Activated CD4-positive, alpha-beta T cell treated with anti-CD3 and anti-CD28 coated beads, Interleukin-2, Interleukin-4, amounts not matched to agents 100 ng/mL and 50 ng/mL, durations not matched to agents 16 hours and 8 hours (primary cell): Measurements from ENCODE around the gene SPECC1L.

Source experiments
- DNase-seq: peaks from one replicate; pipeline ENCODE4 v3.0.0-alpha.2; 2020; ENCODE audit warnings: low spot score

Gene SPECC1L

GRCh38 chr22:24414984-24415945 is 144.6 kb downstream of the SPECC1L start:
- DNase-seq, result no peak

DNA sequence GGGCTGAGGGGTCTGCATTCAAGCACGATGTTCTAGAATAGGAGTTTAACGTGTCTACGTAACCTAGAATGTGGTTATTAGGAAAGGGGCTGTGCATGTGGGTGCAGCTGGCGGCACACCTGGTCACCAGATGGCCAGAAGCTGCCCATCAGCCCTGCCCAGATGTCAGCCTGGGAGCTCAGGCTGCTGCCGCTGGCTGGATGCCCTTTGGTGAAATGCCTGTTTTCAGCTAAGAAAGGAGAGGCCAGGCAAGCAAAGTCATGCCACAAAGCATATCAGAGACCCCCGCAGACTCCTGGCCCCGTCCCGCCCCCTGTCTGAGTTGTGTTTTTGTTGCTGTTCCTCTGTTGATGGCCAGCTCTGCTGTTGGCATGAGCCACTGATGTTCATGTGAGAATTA is 145.5 kb downstream of the SPECC1L start:
- no peak for DNase-seq

GRCh38 chr22:24416611-24417010 is 146.0 kb downstream of the SPECC1L start:
- no peak for DNase-seq

GRCh38 chr22:24417200-24417599 is 146.6 kb downstream of the SPECC1L start:
- no peak for DNase-seq

DNA sequence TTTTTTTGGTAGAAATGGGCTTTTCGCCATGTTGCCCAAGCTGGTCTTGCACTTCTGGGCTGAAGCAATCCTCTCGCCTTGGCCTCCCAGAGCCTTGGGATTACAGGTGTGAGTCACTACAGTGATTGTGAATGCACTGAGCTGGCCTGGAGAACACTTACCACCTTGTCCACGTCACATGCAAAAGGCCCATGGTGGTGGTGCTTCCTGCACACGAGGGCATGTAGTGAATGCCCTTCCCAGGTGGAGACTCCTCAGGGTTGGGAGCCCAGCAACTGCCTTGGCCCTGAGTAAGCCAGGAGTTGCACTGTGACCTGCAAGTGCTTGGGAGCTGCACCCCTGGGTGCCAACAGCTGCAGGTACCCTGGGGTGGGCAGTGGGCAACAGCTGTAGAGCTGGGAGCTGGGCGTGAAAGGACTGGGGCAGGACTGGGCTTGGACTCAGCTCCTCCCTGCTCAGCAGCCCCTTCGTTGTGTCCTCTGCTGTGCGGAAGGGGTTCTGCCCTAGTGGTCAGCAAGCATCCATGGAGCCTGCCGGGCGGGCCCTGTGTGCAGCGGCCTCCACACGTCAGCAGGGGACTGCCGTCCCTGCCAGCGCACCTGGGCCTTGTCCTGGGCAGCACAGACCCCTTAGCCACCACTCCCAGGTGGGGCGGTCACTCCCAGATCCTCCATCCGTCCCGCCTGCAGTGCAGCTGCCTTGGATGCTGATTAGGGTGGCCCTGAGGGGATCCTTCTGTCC is 147.4 kb downstream of the SPECC1L start:
- no peak for DNase-seq

DNA sequence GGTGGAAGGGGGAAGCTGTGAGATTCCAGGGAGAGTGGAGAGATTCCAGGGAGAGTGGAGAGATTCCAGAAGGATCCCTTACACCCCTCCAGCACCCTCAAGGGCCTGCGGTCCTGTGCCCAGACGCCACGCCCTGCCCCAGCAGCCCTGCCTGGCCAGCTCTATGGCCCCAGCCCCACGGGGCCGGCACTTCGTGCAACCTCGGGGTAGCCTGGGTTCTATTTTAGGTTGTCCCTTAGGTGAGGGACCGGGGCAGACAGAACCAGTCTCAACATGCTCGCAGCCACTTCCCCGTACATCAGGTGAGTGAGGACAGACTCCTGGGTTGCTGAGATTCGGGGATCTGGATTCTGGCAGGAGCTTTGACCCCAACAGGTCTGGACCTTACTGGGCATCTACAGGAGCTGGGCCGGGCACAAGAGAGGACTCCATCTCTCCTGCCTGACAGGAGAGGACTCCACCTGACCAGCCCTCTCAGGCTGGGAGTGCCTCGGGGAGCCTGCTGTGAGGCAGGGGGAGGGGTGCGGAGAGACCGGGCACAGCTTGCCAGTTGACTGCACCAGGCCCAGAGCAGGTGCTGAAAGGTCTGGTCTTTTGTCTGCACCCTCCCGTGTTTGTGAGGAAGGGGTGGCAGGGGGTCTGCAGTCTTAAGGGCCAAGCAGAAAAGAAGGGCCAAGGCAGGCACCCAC is 148.3 kb downstream of the SPECC1L start:
- DNase-seq, result no peak

DNA sequence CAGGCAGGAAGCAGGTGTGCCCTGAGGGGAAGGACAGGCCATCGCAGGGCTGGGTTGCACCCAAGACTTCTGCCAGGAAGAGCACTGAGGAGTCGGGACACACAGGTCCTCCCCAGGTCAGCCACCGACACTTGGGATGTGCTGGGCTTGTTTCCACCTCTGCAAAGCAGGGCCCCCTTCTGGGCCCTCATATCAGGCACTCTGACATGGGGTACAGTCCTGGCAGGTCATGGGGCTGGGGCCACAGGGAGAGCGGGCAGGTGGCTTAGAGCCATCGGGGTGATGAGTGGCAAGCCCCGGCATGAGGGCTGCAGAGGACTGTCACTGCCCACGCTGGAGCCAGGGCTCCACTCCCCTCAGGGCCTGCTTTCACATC is 148.8 kb downstream of the SPECC1L start:
- DNase-seq, result no peak

DNA sequence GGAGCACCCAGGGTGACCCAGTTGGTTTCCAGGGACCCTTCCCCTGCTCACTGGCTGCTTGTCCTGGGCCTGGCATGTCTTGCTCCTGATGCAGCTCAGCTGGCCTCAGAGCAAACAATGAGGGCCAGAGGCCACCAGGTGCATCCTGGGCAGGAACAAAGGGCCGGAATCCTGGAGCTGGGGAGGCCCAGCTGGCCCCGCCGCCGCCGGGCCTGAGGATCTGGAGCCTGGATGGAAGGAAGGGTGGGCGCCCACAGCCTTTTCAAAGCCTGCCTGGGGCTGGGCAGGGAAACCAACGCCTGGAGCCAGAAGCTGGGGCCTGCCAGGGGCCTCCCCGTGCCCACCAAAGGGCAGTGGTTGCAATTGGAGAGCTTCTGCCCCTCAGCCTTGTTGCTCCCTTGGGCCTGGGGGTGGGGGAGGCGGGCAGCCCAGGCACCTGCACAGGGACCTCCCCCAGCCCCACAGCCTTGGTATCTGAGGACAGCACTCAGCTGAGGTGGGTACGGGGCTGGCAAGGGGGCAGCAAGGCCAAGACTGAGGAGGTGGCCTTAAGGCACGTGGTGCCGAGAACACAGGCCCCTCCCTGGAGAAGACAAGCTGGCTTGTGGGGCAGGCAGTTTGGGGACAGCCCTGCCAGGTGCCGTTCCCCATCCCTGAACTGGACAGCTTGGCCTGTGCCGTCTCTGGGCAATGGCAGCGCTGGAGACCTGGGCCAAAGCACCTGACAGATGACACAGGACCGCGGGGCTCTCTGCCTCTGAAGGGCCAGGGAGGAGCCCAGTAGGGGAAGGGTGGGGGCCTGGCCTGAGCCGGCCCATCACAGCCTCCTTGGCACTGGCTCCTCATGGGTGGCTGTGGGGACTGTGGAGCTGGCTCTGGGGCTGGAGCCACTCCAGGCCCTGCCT is 149.7 kb downstream of the SPECC1L start:
- no peak for DNase-seq

GRCh38 chr22:24420977-24421343 is 150.3 kb downstream of the SPECC1L start:
- no peak for DNase-seq

DNA sequence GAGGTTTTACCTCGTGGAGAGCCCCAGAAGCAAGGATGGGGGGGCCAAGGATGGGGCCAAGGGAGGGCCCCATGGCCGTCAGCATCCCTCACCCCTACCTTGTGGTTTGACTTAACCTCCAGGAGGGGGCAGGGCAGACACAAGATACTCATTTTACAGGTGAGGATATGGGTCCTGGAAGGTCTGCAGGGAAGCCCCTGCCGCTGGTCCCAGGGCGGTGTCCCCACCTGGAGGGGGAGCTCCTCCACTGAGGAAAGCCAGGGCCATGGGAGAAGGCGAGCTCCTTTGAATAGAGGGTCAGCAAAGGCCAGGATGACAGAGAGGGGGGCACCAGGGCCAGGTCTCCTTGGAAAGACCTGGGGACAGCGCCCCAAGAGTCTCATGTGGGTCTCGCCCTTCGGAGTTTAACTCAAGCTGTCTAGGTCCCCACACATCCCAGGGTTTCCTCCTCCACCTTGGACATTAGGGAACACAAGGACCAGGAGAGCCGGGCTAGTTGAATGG is 150.8 kb downstream of the SPECC1L start:
- DNase-seq, result no peak

DNA sequence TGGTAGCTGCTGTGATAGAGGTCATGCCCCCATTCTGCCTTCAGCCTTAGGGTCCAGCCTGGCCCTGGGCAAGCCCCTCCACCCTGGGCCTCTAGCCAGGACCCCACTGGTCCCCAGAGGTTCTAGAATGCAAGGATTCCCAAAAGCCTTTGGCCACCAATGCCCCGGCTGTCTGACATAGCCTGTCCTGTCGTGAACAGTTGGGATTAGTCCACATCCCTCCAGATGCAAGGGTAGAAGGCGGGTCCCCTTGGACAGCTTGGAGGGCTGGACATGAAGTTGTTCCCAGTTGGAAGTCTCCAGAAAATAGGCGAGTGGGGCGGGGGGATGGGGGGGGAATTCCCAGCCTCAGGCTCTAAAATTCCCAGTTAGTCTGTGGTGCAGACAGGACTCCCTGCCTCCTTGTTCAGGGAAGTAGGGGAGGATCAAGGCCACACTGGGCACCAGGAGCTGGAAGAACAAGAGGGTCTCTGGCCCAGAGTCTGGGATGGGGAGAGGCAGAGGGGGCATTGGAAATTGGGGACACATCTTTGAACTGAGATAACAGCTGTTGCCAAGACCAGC is 151.6 kb downstream of the SPECC1L start:
- DNase-seq, result no peak

GRCh38 chr22:24423519-24424000 is 152.9 kb downstream of the SPECC1L start:
- peak; percentile 63 for DNase-seq

DNA sequence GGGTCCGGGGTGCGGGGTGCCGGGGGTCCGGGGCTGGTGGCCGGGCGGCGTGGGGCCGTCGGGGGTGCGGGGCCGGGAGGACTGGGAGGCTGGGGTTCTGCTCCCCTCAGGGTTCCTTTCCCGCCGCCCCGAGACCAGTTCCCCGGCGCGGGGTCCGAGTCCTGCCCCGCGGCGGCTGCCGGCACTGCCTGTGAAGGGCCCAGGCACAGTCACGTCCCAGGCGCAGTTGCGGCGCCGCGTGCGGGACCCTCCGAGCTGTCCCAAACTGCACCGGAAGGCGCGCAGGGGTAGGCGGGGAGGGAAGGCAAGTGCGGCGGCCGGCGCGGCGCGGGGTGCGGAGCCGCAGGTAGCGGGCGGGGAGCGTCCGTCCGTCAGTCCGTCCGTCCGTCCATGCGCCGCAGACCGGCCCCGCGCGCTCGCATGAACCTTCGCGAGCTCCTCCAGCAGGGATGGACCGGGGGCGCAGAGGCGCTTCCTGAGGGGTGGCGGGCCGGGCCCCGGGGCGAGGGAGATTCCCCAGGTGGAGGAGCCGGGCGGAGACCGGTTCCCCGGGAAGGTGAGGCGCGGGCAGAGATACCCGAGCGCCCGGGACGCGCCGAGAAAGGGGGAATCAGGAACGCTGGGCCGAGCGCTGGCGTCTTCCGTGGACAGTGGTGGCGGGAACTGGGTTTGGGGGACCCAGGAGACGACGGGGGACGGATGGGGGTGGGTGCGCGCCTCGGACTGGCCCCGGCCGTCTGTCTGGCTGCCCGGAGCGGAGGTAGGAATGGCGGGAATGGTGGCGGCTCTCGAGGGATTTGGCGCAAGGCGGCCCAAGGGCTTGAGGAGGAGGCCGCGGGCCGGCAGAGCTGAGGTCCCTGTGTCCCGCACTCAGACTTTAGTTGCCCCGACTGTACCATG is 153.6 kb downstream of the SPECC1L start:
- no peak for DNase-seq

DNA sequence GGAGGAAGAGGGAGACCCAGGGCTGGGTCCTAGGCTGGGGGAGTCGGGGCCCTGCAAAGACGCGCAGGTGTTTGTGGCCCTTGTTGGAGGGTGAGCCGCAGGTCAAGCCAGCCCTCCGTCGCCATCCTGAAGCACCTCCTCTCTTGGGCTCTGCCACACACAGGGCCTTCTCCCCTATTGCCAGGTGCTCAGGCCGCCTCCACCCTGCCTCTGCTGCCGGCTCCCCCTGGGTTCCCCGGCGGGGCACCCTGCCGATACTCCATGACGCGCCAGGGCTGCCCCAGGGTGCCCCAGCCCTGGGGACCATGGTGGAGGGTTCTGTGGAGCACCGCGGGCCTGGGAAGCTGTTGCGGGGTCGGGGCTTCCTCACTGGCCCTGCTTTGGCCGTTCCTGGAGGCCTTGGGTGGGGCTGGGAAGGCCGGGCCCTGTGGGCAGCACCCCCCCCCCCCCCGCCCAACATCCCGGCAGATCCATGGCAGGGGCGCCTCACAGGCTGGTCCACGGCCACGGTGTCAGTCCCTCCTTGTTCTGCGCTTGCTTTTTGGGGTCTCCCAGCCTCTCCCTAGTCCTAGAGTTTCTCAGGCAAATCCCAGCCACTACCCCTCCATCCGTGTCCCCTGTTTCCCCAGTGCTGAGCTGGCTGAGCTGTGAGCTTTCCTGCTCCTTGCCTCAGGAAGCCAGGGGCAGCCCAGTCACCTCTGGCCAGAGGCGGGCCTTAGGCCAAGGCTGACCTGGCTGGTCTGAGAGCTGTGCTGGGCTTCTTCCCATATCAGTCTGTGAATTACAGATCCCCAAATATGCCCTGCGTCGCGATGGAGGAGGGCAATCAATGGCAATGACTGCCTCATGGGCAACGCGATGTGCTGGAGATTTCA is 154.5 kb downstream of the SPECC1L start:
- DNase-seq, result no peak

DNA sequence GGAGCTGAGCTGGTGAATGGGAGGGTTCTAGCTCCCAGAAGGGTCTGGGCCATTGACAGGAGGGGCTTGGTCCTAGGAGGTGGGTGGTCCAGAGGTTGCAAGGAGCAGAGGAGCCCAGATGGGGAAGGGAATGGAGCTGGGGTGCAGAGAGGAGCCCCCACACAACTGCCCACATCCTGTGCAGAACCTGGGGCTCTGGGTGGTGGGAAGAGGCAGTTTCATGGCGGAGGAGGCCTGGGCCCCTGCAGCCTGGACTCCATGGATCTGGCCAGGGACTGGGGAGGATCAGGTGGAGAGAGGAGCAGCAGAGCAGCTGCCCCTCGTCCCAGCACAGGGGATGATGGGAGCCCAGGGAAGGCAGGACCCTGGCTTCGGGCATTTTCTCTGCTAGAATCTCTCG is 155.8 kb downstream of the SPECC1L start:
- no peak for DNase-seq

GRCh38 chr22:24426851-24427499 is 156.3 kb downstream of the SPECC1L start:
- no peak for DNase-seq

- peak; percentile 81 for DNase-seq
Observed at GRCh38 chr22:24427500-24428164, 157.0 kb downstream of the SPECC1L start, which contains the start of gene ADORA2A. Gene ADORA2A (plus strand): TSS chr22:24427599. CDS start chr22:24433405, 5,806 bp downstream.
